Thyroid gland (tissue), 4 donors: ENCODE results near the gene COL26A1.

Experiments used
- POLR2A ChIP-seq, 2 donors: fragments of 450-650 bp; IDR thresholded peaks; one replicate each; pipeline ENCODE4 v1.6.1; 2017; ENCODE audit warnings: antibody characterized with exemption in 2 of 2, mild to moderate bottlenecking in 2 of 2, moderate library complexity in 1 of 2
- TF ChIP-seq, protein P1 (sequence below), 6 experiments: fragments of 200-600 bp in 3 of 6; fragments of 450-650 bp in 3 of 6; sonication (generic) in 3 of 6; IDR thresholded peaks; one replicate each; pipeline ENCODE4 v1.5.1; 2016 to 2019; ENCODE audit warnings: antibody characterized with exemption in 6 of 6, mild to moderate bottlenecking in 2 of 6, inconsistent platforms in 1 of 6, moderate library complexity in 1 of 6

DNA sequence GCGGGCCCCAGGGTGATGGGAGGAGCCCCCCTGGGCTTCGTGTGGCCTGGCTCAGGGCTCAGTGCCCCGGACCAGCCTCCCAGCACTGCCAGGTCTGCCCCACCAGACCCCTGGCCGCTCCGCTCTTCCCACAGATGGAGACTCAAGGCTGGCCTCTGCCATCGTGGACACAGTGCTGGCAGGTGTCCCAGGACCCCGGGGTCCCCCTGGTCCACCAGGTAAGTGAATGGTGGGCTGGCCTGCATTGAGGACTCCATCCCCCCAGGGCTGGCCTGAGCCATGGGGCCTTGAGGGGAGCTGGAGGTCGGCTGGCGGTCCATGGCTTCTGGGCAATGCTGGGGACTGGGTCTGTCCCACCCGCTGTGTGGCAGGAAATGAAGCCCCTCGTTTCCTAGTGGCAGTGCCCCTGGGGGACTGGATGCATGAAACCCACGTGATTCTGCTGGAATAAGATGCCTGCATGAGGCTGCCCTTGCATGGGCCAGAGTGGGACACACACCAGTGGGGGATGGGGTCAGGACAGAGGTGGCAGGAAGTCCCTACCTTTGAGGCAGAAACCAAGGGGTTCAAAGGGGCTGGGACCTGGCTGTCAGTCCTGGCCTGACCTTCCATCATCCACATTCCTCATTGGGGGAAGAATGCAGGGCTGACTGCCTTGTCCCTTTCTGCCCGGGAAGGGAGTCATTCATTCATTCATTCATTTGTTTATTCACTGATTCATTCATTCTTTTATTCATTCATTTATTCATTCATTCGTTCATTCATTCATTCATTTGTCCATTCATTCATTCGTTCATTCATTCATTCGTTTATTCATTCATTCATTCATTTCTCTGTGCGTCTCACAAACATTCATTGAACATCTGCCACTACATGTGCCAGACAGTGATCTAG is 184.6 kb downstream of the COL26A1 start:
- no peak for TF ChIP-seq POLR2A (IDR thresholded peaks at IDR 0.05)
- TF ChIP-seq, protein P1, sequence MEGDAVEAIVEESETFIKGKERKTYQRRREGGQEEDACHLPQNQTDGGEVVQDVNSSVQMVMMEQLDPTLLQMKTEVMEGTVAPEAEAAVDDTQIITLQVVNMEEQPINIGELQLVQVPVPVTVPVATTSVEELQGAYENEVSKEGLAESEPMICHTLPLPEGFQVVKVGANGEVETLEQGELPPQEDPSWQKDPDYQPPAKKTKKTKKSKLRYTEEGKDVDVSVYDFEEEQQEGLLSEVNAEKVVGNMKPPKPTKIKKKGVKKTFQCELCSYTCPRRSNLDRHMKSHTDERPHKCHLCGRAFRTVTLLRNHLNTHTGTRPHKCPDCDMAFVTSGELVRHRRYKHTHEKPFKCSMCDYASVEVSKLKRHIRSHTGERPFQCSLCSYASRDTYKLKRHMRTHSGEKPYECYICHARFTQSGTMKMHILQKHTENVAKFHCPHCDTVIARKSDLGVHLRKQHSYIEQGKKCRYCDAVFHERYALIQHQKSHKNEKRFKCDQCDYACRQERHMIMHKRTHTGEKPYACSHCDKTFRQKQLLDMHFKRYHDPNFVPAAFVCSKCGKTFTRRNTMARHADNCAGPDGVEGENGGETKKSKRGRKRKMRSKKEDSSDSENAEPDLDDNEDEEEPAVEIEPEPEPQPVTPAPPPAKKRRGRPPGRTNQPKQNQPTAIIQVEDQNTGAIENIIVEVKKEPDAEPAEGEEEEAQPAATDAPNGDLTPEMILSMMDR (IDR thresholded peaks at IDR 0.05), result no peak
